HG02623 (cell line): ENCODE measurements around the gene BNIP2.
"Not testable (repeated sequence)": the region's sequence is repeated elsewhere in the genome, so short reads cannot be mapped to it uniquely, and the experiment has no call there.

ENCODE experiments used
- ATAC-seq: cut with Tn5 transposase; IDR thresholded peaks from one replicate; pipeline ENCODE4 v1.9.1; 2021; ENCODE audit warnings: moderate library complexity; ENCODE audit not compliant: unreplicated experiment

BNIP2 gene

DNA sequence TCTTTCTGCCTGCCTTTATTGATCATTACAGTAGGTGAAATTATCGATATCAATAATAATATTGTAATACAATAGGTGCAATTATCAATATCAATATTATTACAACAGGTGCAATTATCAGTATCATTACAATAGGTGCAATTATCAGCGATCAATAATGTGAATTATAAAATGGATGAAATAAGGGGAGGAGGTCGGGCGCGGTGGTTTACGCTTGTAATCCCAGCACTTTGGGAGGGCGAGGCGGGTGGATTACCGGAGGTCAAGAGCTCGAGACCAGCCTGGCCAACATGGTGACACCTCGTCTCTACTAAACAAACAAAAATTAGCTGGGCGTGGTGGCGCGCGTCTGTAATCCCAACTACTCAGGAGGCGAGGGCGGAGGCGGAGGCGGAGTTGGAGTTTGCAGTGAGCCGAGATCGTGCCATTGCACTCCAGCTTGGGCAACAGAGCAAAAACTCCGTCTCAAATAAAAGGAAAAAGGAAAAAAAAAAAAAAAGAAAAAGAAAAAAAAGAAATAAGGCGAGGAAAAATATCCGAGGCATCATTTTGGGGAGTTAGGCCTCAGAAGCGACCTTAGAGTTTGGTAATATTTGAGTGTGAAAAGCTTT, 611 bp upstream of the BNIP2 start:
- ATAC-seq: no peak

GRCh38 chr15:59688423-59688781, 718 bp downstream of the BNIP2 start:
- peak; percentile 6 for ATAC-seq

- ATAC-seq: no peak
Observed at GRCh38 chr15:59687836-59688235, 1.3 kb downstream of the BNIP2 start.

DNA sequence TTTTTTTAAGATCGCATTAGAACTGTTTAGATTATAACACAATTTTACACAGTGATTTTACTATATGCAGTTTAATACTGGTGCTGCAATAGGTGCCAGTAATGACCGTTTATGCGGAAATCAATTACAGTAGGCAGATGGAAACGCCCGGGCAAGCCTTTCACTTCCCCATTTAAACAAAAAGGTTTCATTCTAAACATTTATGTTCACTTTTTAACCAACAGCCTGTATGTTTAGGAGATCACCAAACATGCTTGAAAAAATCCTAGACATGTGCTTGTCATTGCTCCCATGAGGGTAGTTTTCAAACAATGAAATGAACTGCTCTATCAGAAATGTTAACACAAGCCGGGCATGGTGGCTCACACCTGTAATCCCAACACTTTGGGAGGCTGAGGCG, 2.7 kb downstream of the BNIP2 start:
- ATAC-seq: no peak

DNA sequence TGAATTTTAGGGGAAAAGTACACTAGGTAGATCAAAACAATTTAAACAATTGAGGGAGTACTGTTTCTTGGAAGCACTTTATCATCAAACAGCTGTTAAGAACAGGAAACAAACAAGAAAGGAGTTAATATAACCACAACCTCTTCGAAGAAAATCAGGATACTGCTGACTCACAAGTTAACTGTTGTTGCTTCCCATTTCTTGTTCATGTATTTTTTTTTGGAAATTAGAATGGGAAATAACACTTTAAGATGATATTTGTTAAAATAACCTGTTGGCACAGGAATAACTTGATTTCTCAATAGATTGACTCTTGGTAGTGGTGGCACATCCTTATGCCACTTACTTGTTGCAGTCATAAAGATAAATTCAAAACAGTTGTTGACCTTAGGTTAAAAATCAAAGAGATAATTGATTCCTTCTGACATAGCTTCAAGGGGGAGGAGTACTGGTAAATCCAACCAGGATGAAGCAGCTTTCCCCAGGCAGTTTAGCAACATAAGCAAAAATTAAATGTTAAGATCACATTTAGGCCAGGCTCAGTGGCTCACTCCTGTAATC, 3.3 kb downstream of the BNIP2 start:
- ATAC-seq: no peak

DNA sequence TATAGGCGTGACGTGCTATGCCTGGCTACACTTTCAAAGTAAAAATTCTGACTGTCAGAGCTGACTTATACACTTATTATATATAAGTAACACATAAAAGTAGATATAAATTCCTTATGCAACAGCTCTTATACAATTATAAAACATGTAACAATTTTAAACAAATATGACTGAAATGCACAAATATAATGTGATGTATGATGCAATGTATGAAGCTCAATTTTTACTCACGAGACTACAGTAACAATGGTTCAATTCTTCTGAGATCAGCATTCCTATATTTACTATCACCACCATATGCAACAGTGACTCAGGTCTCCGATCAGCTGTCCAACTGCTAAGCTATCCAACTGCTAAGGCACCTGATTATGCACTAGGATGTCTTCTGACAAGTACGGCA, 8.2 kb downstream of the BNIP2 start:
- no peak for ATAC-seq

DNA sequence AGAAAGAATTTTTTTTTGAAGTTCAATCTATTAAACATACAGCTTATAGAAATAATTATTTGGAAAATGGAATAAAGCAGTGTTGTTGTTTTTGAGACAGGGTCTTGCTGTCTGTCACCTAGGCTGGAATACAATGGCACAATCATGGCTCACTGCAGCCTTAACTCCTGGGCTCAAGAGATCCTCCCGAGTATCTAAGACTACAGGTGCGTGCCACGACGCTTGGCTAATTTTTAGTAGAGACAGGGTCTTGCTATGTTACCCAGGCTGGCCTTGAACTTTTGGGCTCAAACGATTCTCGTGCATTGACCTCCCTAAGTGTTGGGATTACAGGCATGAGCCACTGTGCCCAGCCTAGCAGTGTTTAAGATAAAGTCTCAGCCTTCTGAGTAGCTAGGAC, 8.8 kb downstream of the BNIP2 start:
- ATAC-seq: no peak

DNA sequence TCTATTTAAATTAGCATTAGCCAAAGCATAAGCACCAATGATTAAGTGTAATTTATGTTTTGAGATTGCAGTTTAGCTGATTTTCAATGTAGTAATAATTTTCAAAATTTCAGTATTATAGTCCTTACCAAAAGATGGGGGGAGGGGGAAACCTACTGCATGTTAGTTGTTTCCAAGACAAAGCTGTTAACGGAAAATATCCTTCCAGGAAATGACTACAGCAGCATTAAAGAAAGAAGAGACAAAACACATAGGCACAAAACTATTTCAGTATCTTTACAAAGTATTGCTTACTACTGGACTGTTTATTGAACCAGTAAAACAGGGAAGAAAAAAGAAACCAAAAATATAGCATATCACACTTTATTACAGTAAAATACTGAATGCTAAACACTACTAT, 10.5 kb downstream of the BNIP2 start:
- ATAC-seq: no peak

DNA sequence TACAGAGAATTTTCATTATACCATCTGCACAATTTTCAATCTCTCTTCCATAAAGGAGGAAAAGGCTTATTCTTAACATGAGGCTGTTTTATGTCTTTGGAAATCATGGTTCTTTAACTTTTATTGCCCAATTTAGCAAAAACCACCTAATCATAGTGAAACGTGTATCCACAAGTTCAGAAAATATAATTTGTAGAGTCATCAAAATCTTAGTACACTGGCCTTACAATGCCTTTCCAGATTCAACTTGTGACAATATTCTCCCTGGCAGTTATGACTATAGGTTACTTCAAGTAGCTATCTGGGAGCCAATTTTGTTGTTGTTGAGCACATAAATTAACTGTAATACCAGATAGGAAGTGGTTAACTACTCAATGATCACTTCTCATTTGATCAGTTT, 10.9 kb downstream of the BNIP2 start:
- no peak for ATAC-seq

GRCh38 chr15:59676565-59676964, 12.6 kb downstream of the BNIP2 start:
- ATAC-seq: no peak

- ATAC-seq: no peak
Observed at GRCh38 chr15:59674361-59674877, 14.7 kb downstream of the BNIP2 start.

DNA sequence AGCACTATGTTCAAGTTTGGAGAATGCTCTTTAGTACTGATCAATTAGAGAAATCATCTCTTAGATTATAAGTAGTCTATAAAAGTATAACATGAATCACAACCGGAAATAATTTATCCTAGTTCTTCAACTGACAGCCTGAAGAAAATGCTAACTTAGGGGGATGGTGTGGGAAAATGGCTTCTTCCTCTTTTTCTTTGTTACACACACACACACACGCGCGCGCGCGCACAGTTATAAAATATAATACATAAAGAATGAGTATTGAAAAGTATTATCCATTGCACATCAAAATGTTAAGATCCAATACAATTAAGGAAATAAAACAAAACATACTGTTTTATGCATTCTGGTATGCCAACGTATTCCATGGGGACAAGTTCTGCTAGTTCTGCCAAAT, 20.6 kb downstream of the BNIP2 start:
- ATAC-seq: no peak

GRCh38 chr15:59662260-59662659, 26.9 kb downstream of the BNIP2 start:
- ATAC-seq: no peak

- no peak for ATAC-seq
Observed at GRCh38 chr15:59659366-59659765, 29.8 kb downstream of the BNIP2 start.

DNA sequence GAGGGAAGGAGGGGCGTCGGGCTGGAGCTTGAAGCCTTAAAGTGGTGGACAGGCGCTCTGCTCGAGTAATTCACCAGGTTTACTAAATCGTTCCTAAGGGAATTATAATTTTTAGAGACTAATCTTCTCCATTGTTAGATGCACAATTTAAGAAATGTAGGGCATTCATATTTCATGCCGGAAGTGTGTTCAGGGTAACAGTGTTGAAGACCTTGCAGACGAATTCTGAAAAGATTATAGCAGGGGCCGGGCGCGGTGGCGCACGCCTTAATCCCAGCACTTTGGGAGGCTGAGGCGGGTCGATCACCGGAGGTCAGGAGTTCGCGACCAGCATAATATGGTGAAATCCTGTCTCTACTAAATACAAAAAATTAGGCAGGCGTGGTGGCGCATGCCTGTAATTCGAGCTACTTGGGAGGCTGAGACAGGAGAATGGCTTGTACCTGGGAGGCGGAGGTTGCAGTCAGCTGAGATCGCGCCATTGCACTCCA, 31.4 kb downstream of the BNIP2 start:
- no peak for ATAC-seq

- peak; percentile 98 for ATAC-seq
Observed at GRCh38 chr15:59656897-59657634, 32.1 kb downstream of the BNIP2 start, which contains the start of gene GTF2A2. Gene GTF2A2, minus strand, starts transcription at chr15:59657515. Its CDS starts 5,238 bp downstream, at chr15:59652277.

GRCh38 chr15:59654046-59654445, 35.1 kb downstream of the BNIP2 start:
- ATAC-seq: no peak

DNA sequence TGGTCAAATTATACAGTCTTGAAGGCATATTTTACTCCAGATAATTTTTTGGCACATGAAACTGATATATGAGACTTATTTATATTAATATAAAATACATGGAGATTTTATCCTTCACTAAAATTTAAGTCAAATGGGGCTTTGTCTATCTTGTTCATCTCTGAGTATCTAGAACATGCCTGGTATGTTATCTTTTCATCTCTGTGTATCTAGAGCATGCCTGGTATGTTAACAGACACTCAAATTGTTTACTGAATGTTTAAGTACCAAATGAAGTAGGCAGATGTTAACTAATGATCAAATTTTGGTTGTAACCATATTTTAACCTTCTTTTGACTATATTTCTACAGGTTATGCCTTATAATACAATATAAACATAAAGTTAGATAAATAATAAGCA, 39.5 kb downstream of the BNIP2 start:
- ATAC-seq: no peak

GRCh38 chr15:59647085-59647484, 42.0 kb downstream of the BNIP2 start:
- no peak for ATAC-seq

GRCh38 chr15:59646277-59646676, 42.8 kb downstream of the BNIP2 start:
- no peak for ATAC-seq

GRCh38 chr15:59645812-59646211, 43.3 kb downstream of the BNIP2 start:
- ATAC-seq: not testable (repeated sequence)

- ATAC-seq: no peak
Observed at GRCh38 chr15:59644756-59645155, 44.4 kb downstream of the BNIP2 start.
